Measurements from ENCODE around the gene GPC1. TPM values are rescaled to one million over a fixed set of nuclear protein-coding genes. Genes with fewer than 3 reads are reported as not detected.
A peak's percentile ranks its signal among the peaks of the same experiment; 100 is the strongest.

GPC1 gene
- total RNA-seq, 1 donor from 2014 or later = 252 TPM

DNA sequence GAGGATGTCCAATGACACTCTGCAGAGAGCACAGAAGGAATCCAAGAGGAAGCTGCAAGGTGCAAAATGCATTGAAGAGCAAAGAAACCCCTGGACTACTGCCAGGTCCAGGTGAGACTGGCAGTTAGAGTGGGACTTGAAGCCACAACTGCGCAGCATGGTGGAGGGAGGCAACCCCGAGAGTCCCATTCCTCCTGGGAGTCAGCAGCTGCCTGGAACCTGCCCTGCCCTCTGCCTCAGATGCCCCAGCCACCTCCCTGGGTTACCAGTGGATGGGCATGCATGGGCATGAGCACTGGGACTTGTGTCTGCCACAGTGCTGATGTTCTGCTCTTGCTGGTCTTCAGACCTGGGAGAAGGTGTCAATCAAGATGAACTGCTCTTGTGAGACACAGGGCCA is 79.2 kb downstream of the GPC1 start:
- Histone ChIP-seq H3K9ac (ENCODE audit: low read length) (no peak overlapping the region), H3K27ac (ENCODE audit: low read depth, low read length) (no peak overlapping the region), H3K27me3 (ENCODE audit: insufficient read depth, low read length) (peaks cover 3% of the 10 kb centered on the region), H3K4me3 (ENCODE audit: insufficient read depth, low read depth, low read length) (no peak overlapping the region), H3K4me1 (ENCODE audit: insufficient read depth, low read length) (no peaks in the 10 kb centered on the region), H2AFZ (ENCODE audit: low read depth, low read length) (no peak overlapping the region), H3K4me2 (ENCODE audit: low read length) (no peak overlapping the region), H3K36me3 (ENCODE audit: insufficient read depth, low read length) (no peaks in the 10 kb centered on the region), H3K79me2 (ENCODE audit: insufficient read depth, low read length) (no peaks in the 10 kb centered on the region), H3K9me3 (ENCODE audit: insufficient read depth, low read depth, low read length) (no peaks in the 10 kb centered on the region), H4K20me1 (ENCODE audit: insufficient read depth, low read length) (no peaks in the 10 kb centered on the region)
- peaks cover 19% of the 10 kb centered on the region for H3K36me3 Mint-ChIP-seq (ENCODE audit: low read depth, unreplicated experiment)
- TF ChIP-seq, protein P1, sequence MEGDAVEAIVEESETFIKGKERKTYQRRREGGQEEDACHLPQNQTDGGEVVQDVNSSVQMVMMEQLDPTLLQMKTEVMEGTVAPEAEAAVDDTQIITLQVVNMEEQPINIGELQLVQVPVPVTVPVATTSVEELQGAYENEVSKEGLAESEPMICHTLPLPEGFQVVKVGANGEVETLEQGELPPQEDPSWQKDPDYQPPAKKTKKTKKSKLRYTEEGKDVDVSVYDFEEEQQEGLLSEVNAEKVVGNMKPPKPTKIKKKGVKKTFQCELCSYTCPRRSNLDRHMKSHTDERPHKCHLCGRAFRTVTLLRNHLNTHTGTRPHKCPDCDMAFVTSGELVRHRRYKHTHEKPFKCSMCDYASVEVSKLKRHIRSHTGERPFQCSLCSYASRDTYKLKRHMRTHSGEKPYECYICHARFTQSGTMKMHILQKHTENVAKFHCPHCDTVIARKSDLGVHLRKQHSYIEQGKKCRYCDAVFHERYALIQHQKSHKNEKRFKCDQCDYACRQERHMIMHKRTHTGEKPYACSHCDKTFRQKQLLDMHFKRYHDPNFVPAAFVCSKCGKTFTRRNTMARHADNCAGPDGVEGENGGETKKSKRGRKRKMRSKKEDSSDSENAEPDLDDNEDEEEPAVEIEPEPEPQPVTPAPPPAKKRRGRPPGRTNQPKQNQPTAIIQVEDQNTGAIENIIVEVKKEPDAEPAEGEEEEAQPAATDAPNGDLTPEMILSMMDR (IDR thresholded peaks at IDR 0.05; ENCODE audit: insufficient read depth, low read depth, low read length) = no peak
- TF ChIP-seq EZH2 (IDR thresholded peaks at IDR 0.05; ENCODE audit: insufficient read depth, low read length) = no peak
- H3K9me3 Mint-ChIP-seq (ENCODE audit: unreplicated experiment) = no peaks in the 10 kb centered on the region
- FAIRE-seq (no peak), DNase-seq (ENCODE audit: low read depth) (no peak)
- no peak overlapping the region for H3K27ac Mint-ChIP-seq (ENCODE audit: unreplicated experiment)
- H3K27me3 Mint-ChIP-seq (ENCODE audit: low read depth, unreplicated experiment) = peaks cover 38% of the 10 kb centered on the region
- no peak overlapping the region for H3K4me3 Mint-ChIP-seq (ENCODE audit: unreplicated experiment)
- no peaks in the 10 kb centered on the region for H3K4me1 Mint-ChIP-seq (ENCODE audit: low read depth, unreplicated experiment)

DNA sequence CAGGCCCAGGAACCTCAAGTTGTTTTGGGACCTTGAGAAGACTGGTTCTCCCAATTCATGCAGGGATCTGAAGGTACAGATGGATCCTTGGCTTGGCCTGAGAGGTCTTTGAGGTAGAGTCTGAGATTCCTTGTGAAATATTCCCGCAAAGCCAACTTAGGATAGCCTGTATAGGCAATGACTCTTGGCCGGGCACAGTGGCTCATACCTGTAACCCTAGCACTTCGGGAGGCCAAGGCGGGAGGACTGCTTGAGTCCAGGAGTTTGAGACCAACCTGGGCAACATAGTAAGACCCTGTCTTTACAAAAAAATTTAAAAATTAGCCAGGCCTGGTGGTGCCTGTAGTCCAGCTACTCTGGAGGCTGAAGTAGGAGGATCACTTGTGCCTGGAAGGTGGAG is 81.9 kb downstream of the GPC1 start:
- DNase-seq (ENCODE audit: low read depth) (no peak), FAIRE-seq (no peak)
- Histone ChIP-seq H3K27ac (ENCODE audit: low read depth, low read length) (no peak overlapping the region), H3K9ac (ENCODE audit: low read length) (no peak overlapping the region), H3K9me3 (ENCODE audit: insufficient read depth, low read depth, low read length) (peaks cover under 1% of the 10 kb centered on the region), H3K79me2 (ENCODE audit: insufficient read depth, low read length) (no peaks in the 10 kb centered on the region), H3K36me3 (ENCODE audit: insufficient read depth, low read length) (no peaks in the 10 kb centered on the region), H3K27me3 (ENCODE audit: insufficient read depth, low read length) (peaks cover 11% of the 10 kb centered on the region), H3K4me1 (ENCODE audit: insufficient read depth, low read length) (peaks cover 7% of the 10 kb centered on the region), H2AFZ (ENCODE audit: low read depth, low read length) (no peak overlapping the region), H3K4me2 (ENCODE audit: low read length) (no peak overlapping the region), H3K4me3 (ENCODE audit: insufficient read depth, low read depth, low read length) (no peak overlapping the region), H4K20me1 (ENCODE audit: insufficient read depth, low read length) (peaks cover 3% of the 10 kb centered on the region)
- H3K27ac Mint-ChIP-seq (ENCODE audit: unreplicated experiment) = no peak overlapping the region
- H3K4me1 Mint-ChIP-seq (ENCODE audit: low read depth, unreplicated experiment) = no peaks in the 10 kb centered on the region
- peaks cover 9% of the 10 kb centered on the region for H3K9me3 Mint-ChIP-seq (ENCODE audit: unreplicated experiment)
- TF ChIP-seq EZH2 (IDR thresholded peaks at IDR 0.05; ENCODE audit: insufficient read depth, low read length) = no peak
- TF ChIP-seq, protein P1 (IDR thresholded peaks at IDR 0.05; ENCODE audit: insufficient read depth, low read depth, low read length) = no peak
- H3K4me3 Mint-ChIP-seq (ENCODE audit: unreplicated experiment) = no peak overlapping the region
- H3K27me3 Mint-ChIP-seq (ENCODE audit: low read depth, unreplicated experiment) = peaks cover 37% of the 10 kb centered on the region
- peaks cover 21% of the 10 kb centered on the region for H3K36me3 Mint-ChIP-seq (ENCODE audit: low read depth, unreplicated experiment)

Small RNAs within 50 kb of the gene (microRNA-seq; reads per million reads assigned to microRNA genes)
- gene MIR149 = 13,565 reads per million, percentile 96 among the genes with 10 or more reads in this experiment

Other genes starting within 250 kb of the GPC1 start
- gene ANKMY1, start 122.3 kb downstream of the GPC1 start, total RNA-seq = 6.9 and 7.2 TPM in 2 replicates
- 3.2 and 4.1 TPM in 2 replicates for gene DUSP28, start 124.7 kb downstream of the GPC1 start, total RNA-seq
- 22.7 and 25.2 TPM in 2 replicates for gene RNPEPL1, start 132.8 kb downstream of the GPC1 start, total RNA-seq
- gene CAPN10, start 151.1 kb downstream of the GPC1 start, total RNA-seq = 22.7 and 24.9 TPM in 2 replicates
- 0.72 and 0.82 TPM in 2 replicates for gene GPR35, start 189.8 kb downstream of the GPC1 start, total RNA-seq
- gene AQP12B, start 247.2 kb downstream of the GPC1 start, total RNA-seq = not detected in 2 replicates

All from astrocyte (in vitro differentiated cells and primary cell).